ENCODE results near the gene ENPP7.

ENPP7 gene

GRCh38 chr17:79791735-79792161 is 61.0 kb downstream of the ENPP7 start:
- no peak for DNase-seq (ENCODE audit: low spot score)

All from hematopoietic multipotent progenitor cell treated with erythropoietin and hydrocortisone succinate and interleukin-3 and kit ligand, for 15 days (in vitro differentiated cells).